NCI-H526 (cell line): ENCODE data around the gene RIC1.
"Not testable (repeated sequence)": the region's sequence is repeated elsewhere in the genome, so short reads cannot be mapped to it uniquely, and the experiment has no call there.

ENCODE experiments used
- DNase-seq, 2 experiments: peaks; one replicate each; lab custom pipeline; 2025; lab: John Stamatoyannopoulos, UW

RIC1 gene

GRCh38 chr9:5721279-5722087, 92.6 kb downstream of the RIC1 start:
- DNase-seq = no peak

- DNase-seq = not testable (repeated sequence)
Observed at GRCh38 chr9:5722679-5723078, 93.8 kb downstream of the RIC1 start.

DNA sequence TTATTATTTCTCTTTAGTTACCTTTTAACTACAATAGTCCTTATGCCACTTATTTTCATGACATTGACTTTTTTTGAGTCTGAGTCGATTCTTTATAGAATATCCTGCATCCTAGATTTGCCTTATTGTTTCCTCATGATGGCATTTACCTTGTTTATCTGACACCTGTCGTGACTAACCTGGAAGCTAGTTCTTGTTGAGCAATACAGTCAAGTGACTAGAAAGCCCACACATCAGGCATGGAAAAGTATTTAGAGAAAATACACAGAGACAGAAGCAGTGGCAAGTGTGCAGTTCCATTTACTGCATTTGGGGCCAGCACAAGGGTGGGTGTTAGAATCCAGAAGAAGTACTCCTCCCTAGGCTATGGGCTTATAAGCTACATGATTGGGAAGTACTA, 106.2 kb downstream of the RIC1 start:
- no peak for DNase-seq

DNA sequence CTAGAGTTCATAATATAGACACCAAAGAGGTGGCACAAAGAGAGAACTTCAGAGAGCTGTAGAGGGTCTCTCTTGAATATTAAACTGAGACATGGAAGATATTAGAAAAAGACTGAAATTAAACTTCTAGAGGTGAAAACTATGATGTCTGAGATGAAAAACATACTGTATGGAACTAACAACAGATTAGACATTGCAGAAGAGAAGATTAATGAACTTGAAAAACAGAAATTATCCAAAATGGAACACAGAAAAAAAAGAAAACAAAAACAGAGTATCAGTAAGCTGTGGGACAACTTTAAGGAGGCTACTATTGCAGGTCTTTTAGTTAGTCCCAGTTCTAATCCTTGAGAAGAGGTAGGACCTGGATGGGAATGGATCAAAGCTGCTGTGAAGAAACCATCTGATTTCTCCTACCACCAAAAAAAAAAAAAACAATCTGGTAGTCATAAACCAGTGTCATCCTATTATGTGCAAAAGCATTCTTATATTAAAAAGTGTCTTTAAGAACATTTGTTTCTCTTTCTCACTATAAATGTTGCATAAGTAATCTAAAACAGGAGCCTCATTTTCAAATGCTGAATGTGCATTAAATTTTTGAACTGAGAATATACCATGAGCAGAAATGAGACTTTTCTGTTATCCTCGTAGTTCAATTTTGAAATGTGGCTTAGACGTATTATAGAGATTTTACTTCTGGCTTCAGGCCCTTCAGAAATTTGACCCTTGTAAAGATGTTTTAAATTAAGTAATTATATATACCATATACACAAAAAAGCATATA, 107.8 kb downstream of the RIC1 start:
- DNase-seq = no peak

- no peak for DNase-seq
Observed at GRCh38 chr9:5743109-5743508, 114.2 kb downstream of the RIC1 start.

DNA sequence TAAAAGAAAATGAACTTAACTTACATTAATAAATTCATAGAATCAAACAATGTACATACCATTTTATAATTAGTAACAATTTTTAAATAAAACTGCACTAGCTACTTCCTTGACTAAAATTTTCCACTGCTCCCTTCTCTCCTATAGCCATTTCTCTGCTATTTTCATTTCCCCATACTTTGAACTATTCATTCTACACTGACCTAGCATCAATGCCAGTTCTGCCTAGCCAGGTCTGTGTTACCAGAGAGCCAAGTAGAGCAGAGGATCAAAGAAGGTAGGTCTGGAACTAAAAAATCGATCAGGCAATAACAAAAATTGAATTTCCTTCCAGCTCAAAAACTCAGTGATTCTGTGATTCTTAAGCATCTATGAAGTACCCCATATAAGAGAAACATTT, 119.5 kb downstream of the RIC1 start:
- no peak for DNase-seq

GRCh38 chr9:5749306-5749705, 120.4 kb downstream of the RIC1 start:
- DNase-seq = no peak

DNA sequence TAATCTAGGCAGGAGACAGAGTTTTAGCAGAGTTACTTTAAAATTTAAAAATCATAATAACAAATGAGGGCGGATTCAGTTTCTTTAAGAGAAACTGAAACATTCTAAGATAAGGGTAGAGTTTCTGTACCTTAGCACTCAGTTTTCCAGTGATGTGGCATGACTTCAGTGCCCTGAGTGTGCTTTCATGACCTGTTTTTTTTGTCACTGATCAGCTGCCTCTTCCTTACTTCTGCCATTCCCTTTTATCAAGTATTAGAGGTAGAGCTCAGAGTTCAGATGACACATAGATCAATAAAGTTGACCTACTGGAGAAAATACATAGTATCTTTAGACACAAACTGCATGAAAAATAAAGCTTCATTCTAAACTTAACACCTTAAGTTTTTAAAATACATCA, 121.7 kb downstream of the RIC1 start:
- DNase-seq = no peak

- DNase-seq = no peak
Observed at GRCh38 chr9:5756633-5757032, 127.7 kb downstream of the RIC1 start.

DNA sequence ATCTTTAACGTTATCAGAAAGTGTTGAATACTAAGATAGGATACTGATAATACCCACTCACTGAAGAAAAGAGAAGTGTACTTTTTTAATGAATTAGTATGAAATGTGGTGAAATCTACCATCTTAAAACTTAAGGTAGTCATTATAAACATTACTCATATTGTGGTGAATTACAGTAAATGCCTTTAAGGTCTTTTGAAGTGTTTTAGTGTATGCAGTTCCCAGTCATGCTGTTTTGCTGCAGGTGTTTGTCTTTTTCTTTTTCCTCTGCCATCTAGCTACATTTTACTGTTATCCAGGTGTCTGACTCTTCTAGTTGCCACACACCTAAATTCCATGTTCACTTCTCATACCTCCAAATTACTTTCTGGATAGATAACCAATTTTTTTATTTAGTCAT, 131.4 kb downstream of the RIC1 start:
- DNase-seq = no peak

GRCh38 chr9:5762421-5762820, 133.5 kb downstream of the RIC1 start:
- DNase-seq = no peak

GRCh38 chr9:5764130-5764868, 135.4 kb downstream of the RIC1 start:
- no peak for DNase-seq

GRCh38 chr9:5767968-5768932, 139.3 kb downstream of the RIC1 start:
- no peak for DNase-seq

DNA sequence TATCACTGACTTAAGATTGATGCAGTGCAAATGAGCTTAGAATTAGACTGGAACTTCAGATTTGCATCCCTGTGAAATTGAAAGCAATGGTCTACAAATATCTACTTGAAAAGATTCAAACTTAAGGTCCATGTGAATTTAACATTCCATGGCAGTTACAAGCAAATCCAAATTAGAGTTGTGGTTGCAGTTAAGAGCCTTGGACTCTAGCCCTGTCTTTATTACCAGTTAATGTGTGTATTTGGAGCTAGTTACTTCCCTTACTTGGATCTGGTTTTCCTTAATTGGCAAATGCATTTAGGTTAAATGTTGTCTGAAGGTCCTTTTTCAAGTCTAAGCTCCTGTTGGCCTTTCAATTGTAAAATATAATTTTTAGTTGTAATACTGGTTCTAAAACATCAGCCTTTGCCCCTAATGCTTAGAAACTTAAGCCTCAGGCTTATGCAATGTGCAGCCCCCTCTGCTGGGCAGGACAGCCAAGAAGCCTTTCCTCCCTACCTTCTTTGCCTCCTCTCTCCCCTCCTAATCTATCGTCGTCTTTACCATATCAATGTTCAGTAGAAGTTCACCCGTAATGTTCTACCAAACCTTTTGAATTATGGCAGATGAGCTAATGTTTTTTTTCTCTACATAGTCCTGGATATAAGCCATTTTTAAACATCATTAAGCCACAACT, 144.6 kb downstream of the RIC1 start:
- DNase-seq = no peak

DNA sequence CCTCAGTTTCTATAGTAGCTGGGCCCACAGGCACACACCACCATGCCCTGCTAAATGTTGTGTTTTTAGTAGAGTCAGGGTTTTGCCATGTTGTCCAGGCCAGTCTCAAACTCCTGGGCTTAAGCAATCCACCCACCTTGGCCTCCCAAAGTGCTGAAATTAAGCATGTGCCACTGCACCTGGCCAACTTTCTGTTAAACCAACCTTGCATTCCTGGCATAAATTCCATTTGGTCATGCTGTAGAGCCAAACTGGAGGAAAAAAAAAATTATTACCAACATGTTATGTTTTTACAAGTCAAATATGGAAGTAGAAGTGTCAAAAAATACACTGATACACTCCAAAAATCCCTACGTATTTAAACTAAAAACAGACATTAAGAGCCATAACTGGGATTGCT, 149.9 kb downstream of the RIC1 start:
- DNase-seq = no peak

DNA sequence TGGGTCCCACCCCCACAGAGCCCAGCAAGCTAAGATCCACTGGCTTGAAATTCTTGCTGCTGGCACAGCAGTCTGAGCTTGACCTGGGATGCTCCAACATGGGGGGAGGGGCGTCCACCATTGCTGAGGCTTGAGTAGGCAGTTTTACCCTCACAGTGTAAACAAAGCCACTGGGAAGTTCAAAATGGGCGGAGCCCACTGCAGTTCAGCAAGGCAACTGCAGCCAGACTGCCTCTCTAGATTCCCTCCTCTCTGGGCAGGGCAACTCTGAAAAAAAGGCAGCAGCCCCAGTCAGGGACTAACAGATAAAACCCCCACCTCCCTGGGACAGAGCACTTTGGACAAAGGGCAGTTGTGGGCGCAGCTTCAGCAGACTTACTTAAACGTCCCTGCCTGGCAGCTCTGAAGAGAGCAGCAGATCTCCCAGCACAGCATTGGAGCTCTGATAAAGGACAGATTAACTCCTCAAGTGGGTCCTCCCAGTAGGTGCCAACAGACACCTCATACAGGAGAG, 150.9 kb downstream of the RIC1 start:
- not testable (repeated sequence) for DNase-seq

- not testable (repeated sequence) for DNase-seq
Observed at GRCh38 chr9:5783420-5783819, 154.5 kb downstream of the RIC1 start.

- no peak for DNase-seq
Observed at GRCh38 chr9:5783982-5784381, 155.1 kb downstream of the RIC1 start.

- no peak for DNase-seq
Observed at GRCh38 chr9:5784526-5785315, 155.8 kb downstream of the RIC1 start.
